ENCODE measurements around the gene RSPH6A.

DNA sequence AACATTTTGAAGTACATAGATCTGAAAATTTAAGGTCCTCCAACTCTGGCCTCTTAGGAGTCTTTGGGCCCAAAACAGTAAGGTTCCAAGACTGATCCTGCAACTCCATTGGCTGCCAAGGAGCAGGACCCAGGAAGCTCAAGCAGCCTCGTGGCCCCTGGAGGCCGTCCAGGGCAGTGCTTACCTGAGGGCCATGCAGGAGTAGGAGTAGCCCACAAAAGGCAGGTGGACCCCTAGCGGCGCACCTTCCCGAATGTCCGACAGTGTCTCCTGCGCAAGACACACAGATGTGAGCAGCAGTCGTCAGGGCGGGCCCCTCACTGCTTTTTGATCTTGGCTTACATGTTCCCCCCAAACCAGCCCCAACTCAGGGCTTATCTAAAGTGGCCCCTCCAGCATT is 40.3 kb downstream of the RSPH6A start:
- TF ChIP-seq, protein P1, sequence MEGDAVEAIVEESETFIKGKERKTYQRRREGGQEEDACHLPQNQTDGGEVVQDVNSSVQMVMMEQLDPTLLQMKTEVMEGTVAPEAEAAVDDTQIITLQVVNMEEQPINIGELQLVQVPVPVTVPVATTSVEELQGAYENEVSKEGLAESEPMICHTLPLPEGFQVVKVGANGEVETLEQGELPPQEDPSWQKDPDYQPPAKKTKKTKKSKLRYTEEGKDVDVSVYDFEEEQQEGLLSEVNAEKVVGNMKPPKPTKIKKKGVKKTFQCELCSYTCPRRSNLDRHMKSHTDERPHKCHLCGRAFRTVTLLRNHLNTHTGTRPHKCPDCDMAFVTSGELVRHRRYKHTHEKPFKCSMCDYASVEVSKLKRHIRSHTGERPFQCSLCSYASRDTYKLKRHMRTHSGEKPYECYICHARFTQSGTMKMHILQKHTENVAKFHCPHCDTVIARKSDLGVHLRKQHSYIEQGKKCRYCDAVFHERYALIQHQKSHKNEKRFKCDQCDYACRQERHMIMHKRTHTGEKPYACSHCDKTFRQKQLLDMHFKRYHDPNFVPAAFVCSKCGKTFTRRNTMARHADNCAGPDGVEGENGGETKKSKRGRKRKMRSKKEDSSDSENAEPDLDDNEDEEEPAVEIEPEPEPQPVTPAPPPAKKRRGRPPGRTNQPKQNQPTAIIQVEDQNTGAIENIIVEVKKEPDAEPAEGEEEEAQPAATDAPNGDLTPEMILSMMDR (IDR thresholded peaks at IDR 0.05), result no peak
- no peak for TF ChIP-seq POLR2A (IDR thresholded peaks at IDR 0.05)

Measured in lower leg skin (tissue), 3 donors.